NCI-H1092 treated with DMSO at 0.1 percent for 48 hours (cell line): ENCODE results near the gene MECP2.

Experiments
- DNase-seq: peaks from one replicate; lab custom pipeline; 2025; lab: John Stamatoyannopoulos, UW

Gene MECP2

GRCh38 chrX:154061801-154062200 lies 35.7 kb downstream of the MECP2 start:
- no peak for DNase-seq

GRCh38 chrX:154059729-154060245 lies 37.7 kb downstream of the MECP2 start:
- no peak for DNase-seq

- DNase-seq = no peak
Measured at GRCh38 chrX:154059231-154059630, 38.3 kb downstream of the MECP2 start.

GRCh38 chrX:154058214-154058997 lies 39.1 kb downstream of the MECP2 start:
- no peak for DNase-seq

GRCh38 chrX:154057791-154058190 lies 39.7 kb downstream of the MECP2 start:
- no peak for DNase-seq

- no peak for DNase-seq
Measured at GRCh38 chrX:154056770-154057241, 40.7 kb downstream of the MECP2 start.

- DNase-seq = peak; percentile 44
Measured at GRCh38 chrX:154051201-154051810, 46.2 kb downstream of the MECP2 start.

- no peak for DNase-seq
Measured at GRCh38 chrX:154050113-154050495, 47.4 kb downstream of the MECP2 start.

- DNase-seq = no peak
Measured at GRCh38 chrX:154049209-154050112, 48.1 kb downstream of the MECP2 start.

- DNase-seq = no peak
Measured at GRCh38 chrX:154048398-154048797, 49.1 kb downstream of the MECP2 start.

- no peak for DNase-seq
Measured at GRCh38 chrX:154046940-154047610, 50.4 kb downstream of the MECP2 start.

GRCh38 chrX:154046031-154046781 lies 51.3 kb downstream of the MECP2 start:
- no peak for DNase-seq

GRCh38 chrX:154044091-154044490 lies 53.4 kb downstream of the MECP2 start:
- no peak for DNase-seq

- no peak for DNase-seq
Measured at GRCh38 chrX:154043003-154043763, 54.3 kb downstream of the MECP2 start.

- no peak for DNase-seq
Measured at GRCh38 chrX:154040863-154041262, 56.7 kb downstream of the MECP2 start.

- DNase-seq = no peak
Measured at GRCh38 chrX:154040307-154040756, 57.2 kb downstream of the MECP2 start.

- no peak for DNase-seq
Measured at GRCh38 chrX:154039577-154039976, 57.9 kb downstream of the MECP2 start.

- no peak for DNase-seq
Measured at GRCh38 chrX:154038656-154039055, 58.9 kb downstream of the MECP2 start.

GRCh38 chrX:154037754-154038153 lies 59.8 kb downstream of the MECP2 start:
- DNase-seq = no peak

- no peak for DNase-seq
Measured at GRCh38 chrX:154036513-154036912, 61.0 kb downstream of the MECP2 start.
